ENCODE measurements around the gene PRRT2.

PRRT2 gene

DNA sequence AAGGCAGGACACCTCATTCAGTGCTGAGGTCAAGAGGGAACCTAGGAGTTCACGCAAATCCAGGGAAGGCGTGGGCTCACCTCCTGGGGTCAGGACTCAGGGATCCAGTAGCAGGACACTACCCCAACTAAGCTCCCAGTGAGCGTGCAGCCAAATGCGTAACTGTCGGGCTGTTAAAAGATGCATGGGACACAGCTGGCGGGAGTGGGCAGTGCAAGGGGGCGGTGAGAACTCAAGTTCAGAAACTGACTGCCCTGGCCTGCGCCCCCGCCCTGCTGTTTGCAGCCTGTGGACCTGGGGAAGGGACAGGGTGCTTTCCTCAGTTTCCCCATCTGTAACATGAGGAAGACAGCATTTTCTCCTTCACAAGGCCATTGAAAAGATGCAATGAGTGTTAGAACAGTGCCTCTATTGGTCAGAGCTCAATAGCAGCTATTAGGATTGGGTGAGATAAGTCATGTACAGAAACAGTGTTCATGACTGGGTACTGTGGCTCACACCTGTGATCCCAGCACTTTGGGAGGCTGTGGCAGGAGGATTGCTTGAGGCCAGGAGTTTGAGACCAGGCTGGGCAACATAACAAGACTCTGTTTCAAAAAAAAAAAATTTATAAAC is 30.8 kb downstream of the PRRT2 start:
- Histone ChIP-seq H4K20me1 (ENCODE audit: low read depth, low read length) (no peaks in the 10 kb centered on the region), H3F3A (ENCODE audit: insufficient read depth) (no peaks in the 10 kb centered on the region), H3K4me2 (ENCODE audit: low read depth, low read length, poor library complexity, severe bottlenecking) (no peak overlapping the region), H3K9me2 (replicated peaks; ENCODE audit: insufficient read depth, low read length) (no peaks in the 10 kb centered on the region), H2AFZ (ENCODE audit: low read depth, low read length, severe bottlenecking) (no peak overlapping the region), H3K4me3 (ENCODE audit: insufficient read depth, low read length, poor library complexity, severe bottlenecking) (no peak overlapping the region), H3K79me2 (ENCODE audit: insufficient read depth, low read length) (no peaks in the 10 kb centered on the region), H3K27me3 (ENCODE audit: low read length) (no peaks in the 10 kb centered on the region), H3K27ac (ENCODE audit: low read depth, low read length) (no peak overlapping the region), H3K9ac (ENCODE audit: low read length) (no peak overlapping the region), H3K9me3 (ENCODE audit: insufficient read depth, low read length) (no peaks in the 10 kb centered on the region), H3K36me3 (ENCODE audit: low read length) (no peaks in the 10 kb centered on the region)
- no peak for TF ChIP-seq EZH2phosphoT487 (conservative IDR thresholded peaks at IDR 0.05; ENCODE audit: low read length)
- TF ChIP-seq, protein P1, sequence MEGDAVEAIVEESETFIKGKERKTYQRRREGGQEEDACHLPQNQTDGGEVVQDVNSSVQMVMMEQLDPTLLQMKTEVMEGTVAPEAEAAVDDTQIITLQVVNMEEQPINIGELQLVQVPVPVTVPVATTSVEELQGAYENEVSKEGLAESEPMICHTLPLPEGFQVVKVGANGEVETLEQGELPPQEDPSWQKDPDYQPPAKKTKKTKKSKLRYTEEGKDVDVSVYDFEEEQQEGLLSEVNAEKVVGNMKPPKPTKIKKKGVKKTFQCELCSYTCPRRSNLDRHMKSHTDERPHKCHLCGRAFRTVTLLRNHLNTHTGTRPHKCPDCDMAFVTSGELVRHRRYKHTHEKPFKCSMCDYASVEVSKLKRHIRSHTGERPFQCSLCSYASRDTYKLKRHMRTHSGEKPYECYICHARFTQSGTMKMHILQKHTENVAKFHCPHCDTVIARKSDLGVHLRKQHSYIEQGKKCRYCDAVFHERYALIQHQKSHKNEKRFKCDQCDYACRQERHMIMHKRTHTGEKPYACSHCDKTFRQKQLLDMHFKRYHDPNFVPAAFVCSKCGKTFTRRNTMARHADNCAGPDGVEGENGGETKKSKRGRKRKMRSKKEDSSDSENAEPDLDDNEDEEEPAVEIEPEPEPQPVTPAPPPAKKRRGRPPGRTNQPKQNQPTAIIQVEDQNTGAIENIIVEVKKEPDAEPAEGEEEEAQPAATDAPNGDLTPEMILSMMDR (IDR thresholded peaks at IDR 0.05; ENCODE audit: insufficient read depth, low read length, poor library complexity, severe bottlenecking): no peak

DNA sequence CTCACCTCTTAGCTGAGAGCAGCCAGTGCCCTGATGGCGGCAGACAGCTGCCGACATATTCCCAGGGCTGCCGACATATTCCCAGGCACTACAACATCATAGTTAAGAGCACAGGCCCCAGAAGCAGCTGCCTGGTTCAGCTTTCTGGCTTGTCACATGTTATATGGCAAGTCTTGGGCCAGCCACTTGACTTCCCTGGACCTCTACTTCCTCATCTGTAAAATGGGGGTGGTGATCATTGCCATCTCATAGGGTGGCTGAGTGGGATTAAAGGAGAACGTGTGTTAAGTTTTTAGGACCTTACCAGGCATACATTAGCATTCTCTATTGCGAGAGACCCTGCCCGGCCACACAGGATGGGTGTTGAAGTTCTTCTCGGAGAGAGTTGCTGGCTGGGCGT is 31.9 kb downstream of the PRRT2 start:
- Histone ChIP-seq H3K9ac (ENCODE audit: low read length) (no peak overlapping the region), H2AFZ (ENCODE audit: low read depth, low read length, severe bottlenecking) (no peak overlapping the region), H3K27me3 (ENCODE audit: low read length) (no peaks in the 10 kb centered on the region), H4K20me1 (ENCODE audit: low read depth, low read length) (no peaks in the 10 kb centered on the region), H3K4me3 (ENCODE audit: insufficient read depth, low read length, poor library complexity, severe bottlenecking) (no peak overlapping the region), H3K4me2 (ENCODE audit: low read depth, low read length, poor library complexity, severe bottlenecking) (no peak overlapping the region), H3K9me2 (replicated peaks; ENCODE audit: insufficient read depth, low read length) (no peaks in the 10 kb centered on the region), H3K9me3 (ENCODE audit: insufficient read depth, low read length) (no peaks in the 10 kb centered on the region), H3F3A (ENCODE audit: insufficient read depth) (no peaks in the 10 kb centered on the region), H3K27ac (ENCODE audit: low read depth, low read length) (no peak overlapping the region), H3K36me3 (ENCODE audit: low read length) (no peaks in the 10 kb centered on the region), H3K79me2 (ENCODE audit: insufficient read depth, low read length) (no peaks in the 10 kb centered on the region)
- TF ChIP-seq, protein P1 (IDR thresholded peaks at IDR 0.05; ENCODE audit: insufficient read depth, low read length, poor library complexity, severe bottlenecking): no peak
- no peak for TF ChIP-seq EZH2phosphoT487 (conservative IDR thresholded peaks at IDR 0.05; ENCODE audit: low read length)

DNA sequence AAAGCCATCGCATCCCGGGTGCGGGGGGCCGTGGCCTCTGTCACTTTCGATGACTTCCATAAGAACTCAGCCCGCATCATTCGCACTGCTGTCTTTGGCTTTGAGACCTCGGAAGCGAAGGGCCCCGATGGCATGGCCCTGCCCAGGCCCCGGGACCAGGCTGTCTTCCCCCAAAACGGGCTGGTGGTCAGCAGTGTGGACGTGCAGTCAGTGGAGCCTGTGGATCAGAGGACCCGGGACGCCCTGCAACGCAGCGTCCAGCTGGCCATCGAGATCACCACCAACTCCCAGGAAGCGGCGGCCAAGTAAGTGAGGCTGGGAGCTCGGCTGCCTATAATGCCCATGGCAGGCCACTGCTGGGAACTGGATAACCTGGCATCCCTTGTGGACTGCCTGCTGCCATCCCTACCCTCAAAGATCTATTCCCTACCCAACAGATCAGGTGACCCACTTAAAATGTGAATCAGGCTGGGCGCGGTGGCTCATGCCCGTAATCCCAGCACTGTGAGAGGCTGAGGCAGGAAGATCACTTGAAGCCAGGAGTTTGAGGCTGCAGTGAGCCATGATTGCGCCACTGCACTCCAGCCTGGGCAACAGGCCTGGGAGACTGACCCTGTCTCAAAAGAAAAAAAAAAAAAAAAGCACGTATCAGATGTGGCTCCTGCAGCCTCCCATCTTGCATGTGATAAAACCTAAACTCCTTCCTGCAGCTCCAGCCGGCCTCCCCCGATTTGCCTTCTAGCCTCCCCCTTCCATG is 32.8 kb downstream of the PRRT2 start:
- Histone ChIP-seq H3K27me3 (ENCODE audit: low read length) (no peaks in the 10 kb centered on the region), H3K4me3 (ENCODE audit: insufficient read depth, low read length, poor library complexity, severe bottlenecking) (no peak overlapping the region), H3K27ac (ENCODE audit: low read depth, low read length) (no peak overlapping the region), H2AFZ (ENCODE audit: low read depth, low read length, severe bottlenecking) (no peak overlapping the region), H3K9me3 (ENCODE audit: insufficient read depth, low read length) (no peaks in the 10 kb centered on the region), H3K9ac (ENCODE audit: low read length) (no peak overlapping the region), H3K9me2 (replicated peaks; ENCODE audit: insufficient read depth, low read length) (no peaks in the 10 kb centered on the region), H3K4me2 (ENCODE audit: low read depth, low read length, poor library complexity, severe bottlenecking) (no peak overlapping the region), H3K79me2 (ENCODE audit: insufficient read depth, low read length) (no peaks in the 10 kb centered on the region), H3F3A (ENCODE audit: insufficient read depth) (no peaks in the 10 kb centered on the region), H3K36me3 (ENCODE audit: low read length) (no peaks in the 10 kb centered on the region), H4K20me1 (ENCODE audit: low read depth, low read length) (no peaks in the 10 kb centered on the region)
- TF ChIP-seq, protein P1 (IDR thresholded peaks at IDR 0.05; ENCODE audit: insufficient read depth, low read length, poor library complexity, severe bottlenecking): no peak
- no peak for TF ChIP-seq EZH2phosphoT487 (conservative IDR thresholded peaks at IDR 0.05; ENCODE audit: low read length)

Data from SU-DHL-6 (cell line).